Spleen (tissue), 7 donors: Measurements from ENCODE around the gene CNTNAP2.

Source experiments
- POLR2A ChIP-seq, 3 donors: fragments of 450-650 bp; IDR thresholded peaks; one replicate each; pipeline ENCODE4 v1.5.1; 2017; ENCODE audit warnings: antibody characterized with exemption in 3 of 3, mild to moderate bottlenecking in 1 of 3
- POLR2AphosphoS5 ChIP-seq, 3 donors: sonication (generic); formaldehyde crosslinking; IDR thresholded peaks; one replicate each; pipeline ENCODE4 v1.5.1; 2017; ENCODE audit warnings: antibody characterized with exemption in 3 of 3
- TF ChIP-seq, protein P1 (sequence below), 11 experiments: fragments of 200-600 bp in 7 of 11; fragments of 450-650 bp in 4 of 11; sonication (generic) in 4 of 11; IDR thresholded peaks in 8 of 11; conservative IDR thresholded peaks in 3 of 11; 1 replicate in 7 of 11; 2 replicates in 4 of 11; pipeline versions ENCODE4 v1.4.0 to v1.8.0; 2016 to 2021; ENCODE audit warnings: antibody characterized with exemption in 11 of 11, inconsistent platforms in 4 of 11, mild to moderate bottlenecking in 1 of 11
- donor health status: DM: no; HTN: no; CAD: no; lungs with moderate emphysema.
- donor health status: DM: no; HTN: no; CAD: no.
- donor health status: DM: no; HTN: no; CAD: no.

DNA sequence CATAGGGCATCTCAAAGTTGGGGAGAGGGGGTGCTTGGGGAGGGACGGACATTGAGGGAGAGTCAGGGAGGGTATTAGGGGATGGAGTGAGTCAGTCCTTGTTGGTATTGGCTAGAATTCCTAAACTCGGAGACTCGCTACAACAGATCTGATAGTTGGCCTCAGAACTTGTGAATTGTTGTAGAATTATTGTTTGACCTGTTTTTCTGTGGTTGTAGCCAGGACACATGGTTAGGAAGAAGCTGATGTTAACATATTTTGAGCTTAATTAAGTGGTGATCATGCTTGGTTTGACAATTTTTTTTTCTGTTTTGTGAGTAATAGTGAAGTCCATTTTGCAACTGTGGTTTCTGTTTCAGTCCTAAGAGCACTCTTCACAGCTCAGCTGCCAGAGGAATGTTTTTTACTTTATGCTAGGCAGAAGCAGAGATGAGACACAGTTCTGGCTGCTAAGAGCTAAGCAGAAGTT, 1283.7 kb downstream of the CNTNAP2 start:
- TF ChIP-seq, protein P1, sequence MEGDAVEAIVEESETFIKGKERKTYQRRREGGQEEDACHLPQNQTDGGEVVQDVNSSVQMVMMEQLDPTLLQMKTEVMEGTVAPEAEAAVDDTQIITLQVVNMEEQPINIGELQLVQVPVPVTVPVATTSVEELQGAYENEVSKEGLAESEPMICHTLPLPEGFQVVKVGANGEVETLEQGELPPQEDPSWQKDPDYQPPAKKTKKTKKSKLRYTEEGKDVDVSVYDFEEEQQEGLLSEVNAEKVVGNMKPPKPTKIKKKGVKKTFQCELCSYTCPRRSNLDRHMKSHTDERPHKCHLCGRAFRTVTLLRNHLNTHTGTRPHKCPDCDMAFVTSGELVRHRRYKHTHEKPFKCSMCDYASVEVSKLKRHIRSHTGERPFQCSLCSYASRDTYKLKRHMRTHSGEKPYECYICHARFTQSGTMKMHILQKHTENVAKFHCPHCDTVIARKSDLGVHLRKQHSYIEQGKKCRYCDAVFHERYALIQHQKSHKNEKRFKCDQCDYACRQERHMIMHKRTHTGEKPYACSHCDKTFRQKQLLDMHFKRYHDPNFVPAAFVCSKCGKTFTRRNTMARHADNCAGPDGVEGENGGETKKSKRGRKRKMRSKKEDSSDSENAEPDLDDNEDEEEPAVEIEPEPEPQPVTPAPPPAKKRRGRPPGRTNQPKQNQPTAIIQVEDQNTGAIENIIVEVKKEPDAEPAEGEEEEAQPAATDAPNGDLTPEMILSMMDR (IDR thresholded peaks at IDR 0.05 in 8 of 11, conservative IDR thresholded peaks at IDR 0.05 in 3 of 11) = no peak
- TF ChIP-seq POLR2AphosphoS5 (IDR thresholded peaks at IDR 0.05) (no peak), POLR2A (IDR thresholded peaks at IDR 0.05) (no peak)
